ENCODE data around the gene CLEC18B. TPM values are rescaled to one million over a fixed set of nuclear protein-coding genes. Genes with fewer than 3 reads are reported as not detected.

Gene CLEC18B
- total RNA-seq, 1 donor from 2014 or later = 2.1 TPM

- peaks cover 42% of the 10 kb centered on the region for H3K36me3 Mint-ChIP-seq (ENCODE audit: low read depth)
- no peaks in the 10 kb centered on the region for H3K27me3 Mint-ChIP-seq (ENCODE audit: low read depth)
- H3K9me3 Mint-ChIP-seq = no peaks in the 10 kb centered on the region
- TF ChIP-seq CTCF (conservative IDR thresholded peaks at IDR 0.05) = no peak
- no peak overlapping the region for H3K27ac Mint-ChIP-seq (ENCODE audit: unreplicated experiment)
- H3K4me3 Mint-ChIP-seq = no peak overlapping the region
- H3K4me1 Mint-ChIP-seq = peaks cover 8% of the 10 kb centered on the region
- no peak for DNase-seq (ENCODE audit: low read depth, low spot score)
Measured at GRCh38 chr16:74455619-74456289, 34.5 kb upstream of the CLEC18B start.

DNA sequence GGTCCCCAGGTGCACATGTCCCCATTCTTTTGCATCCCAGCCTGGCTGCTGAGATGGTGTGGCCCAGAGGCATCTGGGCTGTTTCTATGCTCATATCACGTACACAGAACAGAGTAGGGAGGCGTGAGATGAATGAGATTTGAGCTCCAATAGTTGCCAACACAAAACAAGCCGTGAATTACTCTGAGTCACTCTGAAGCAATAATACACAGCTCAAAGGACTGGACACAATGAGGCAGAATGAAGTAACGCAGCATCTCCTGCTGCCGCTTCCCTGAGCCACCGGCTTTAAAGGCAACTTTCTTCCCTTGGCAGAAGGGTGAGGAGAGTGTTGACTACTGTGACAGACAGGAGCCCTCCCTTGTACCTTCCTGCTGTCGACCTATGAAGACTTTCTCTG lies 33.9 kb upstream of the CLEC18B start:
- H3K27ac Mint-ChIP-seq (ENCODE audit: unreplicated experiment) = no peak overlapping the region
- H3K4me1 Mint-ChIP-seq = peaks cover 9% of the 10 kb centered on the region
- H3K4me3 Mint-ChIP-seq = no peak overlapping the region
- no peak for DNase-seq (ENCODE audit: low read depth, low spot score)
- no peaks in the 10 kb centered on the region for H3K9me3 Mint-ChIP-seq
- peaks cover 42% of the 10 kb centered on the region for H3K36me3 Mint-ChIP-seq (ENCODE audit: low read depth)
- no peaks in the 10 kb centered on the region for H3K27me3 Mint-ChIP-seq (ENCODE audit: low read depth)
- no peak for TF ChIP-seq CTCF (conservative IDR thresholded peaks at IDR 0.05)

GRCh38 chr16:74451951-74452758 lies 30.9 kb upstream of the CLEC18B start:
- no peak for DNase-seq (ENCODE audit: low read depth, low spot score)
- TF ChIP-seq CTCF (conservative IDR thresholded peaks at IDR 0.05) = no peak
- H3K4me3 Mint-ChIP-seq = no peak overlapping the region
- peaks cover 31% of the 10 kb centered on the region for H3K36me3 Mint-ChIP-seq (ENCODE audit: low read depth)
- H3K27me3 Mint-ChIP-seq (ENCODE audit: low read depth) = no peaks in the 10 kb centered on the region
- H3K9me3 Mint-ChIP-seq = no peaks in the 10 kb centered on the region
- H3K27ac Mint-ChIP-seq (ENCODE audit: unreplicated experiment) = peak overlapping the region; percentile 75
- peaks cover 9% of the 10 kb centered on the region for H3K4me1 Mint-ChIP-seq

GRCh38 chr16:74450967-74451760 lies 29.9 kb upstream of the CLEC18B start:
- Mint-ChIP-seq H3K9me3 (no peaks in the 10 kb centered on the region), H3K4me3 (no peak overlapping the region), H3K36me3 (ENCODE audit: low read depth) (peaks cover 31% of the 10 kb centered on the region), H3K27ac (ENCODE audit: unreplicated experiment) (no peak overlapping the region), H3K27me3 (ENCODE audit: low read depth) (no peaks in the 10 kb centered on the region), H3K4me1 (peaks cover 9% of the 10 kb centered on the region)
- no peak for DNase-seq (ENCODE audit: low read depth, low spot score)
- no peak for TF ChIP-seq CTCF (conservative IDR thresholded peaks at IDR 0.05)

DNA sequence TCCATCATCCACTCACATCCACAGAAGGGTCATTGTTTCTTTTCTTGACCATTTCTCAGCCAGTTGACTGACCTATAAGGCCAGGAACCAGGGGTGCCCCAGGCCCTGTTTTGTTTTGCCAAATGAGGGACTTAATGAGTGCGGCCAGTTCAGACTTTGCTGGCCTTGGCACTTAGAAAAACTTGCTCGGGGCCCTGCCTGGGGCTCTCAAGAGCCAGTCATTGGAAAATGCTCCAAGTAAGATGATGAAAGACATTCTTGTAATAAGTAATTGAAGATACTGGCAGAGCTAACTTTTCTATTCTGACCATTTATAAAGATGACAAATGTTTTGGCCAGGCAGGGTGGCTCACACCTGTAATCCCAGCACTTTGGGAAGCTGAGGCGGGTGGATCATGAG lies 29.0 kb upstream of the CLEC18B start:
- H3K27me3 Mint-ChIP-seq (ENCODE audit: low read depth) = no peaks in the 10 kb centered on the region
- H3K36me3 Mint-ChIP-seq (ENCODE audit: low read depth) = peaks cover 24% of the 10 kb centered on the region
- no peak for DNase-seq (ENCODE audit: low read depth, low spot score)
- H3K27ac Mint-ChIP-seq (ENCODE audit: unreplicated experiment) = peak overlapping the region; percentile 27
- H3K4me1 Mint-ChIP-seq = peaks cover 6% of the 10 kb centered on the region
- no peak overlapping the region for H3K4me3 Mint-ChIP-seq
- no peak for TF ChIP-seq CTCF (conservative IDR thresholded peaks at IDR 0.05)
- H3K9me3 Mint-ChIP-seq = no peaks in the 10 kb centered on the region

Data from neural crest cell (in vitro differentiated cells).